A549 (cell line): ENCODE data around the gene IFT88. TPM values are rescaled to one million over a fixed set of nuclear protein-coding genes. Genes with fewer than 3 reads are reported as not detected.

Experiments used
- ATAC-seq, 2 experiments: fragments of 200-7000 bp in 1 of 2; fragments of >200 bp in 1 of 2; cut with Nextera tagmentation in 1 of 2; cut with Tn5 transposase in 1 of 2; 3 replicates each; pipeline versions ENCODE4 v1.8.0 to v1.9.1; 2018 to 2020; ENCODE audit warnings: mild to moderate bottlenecking in 1 of 2, moderate library complexity in 1 of 2
- CTCF ChIA-PET: fragments of 300-600 bp; sonication (Branson Sonifier 250); formaldehyde crosslinking; extraction: SDS; loops from one replicate; lab custom pipeline; 2021; ENCODE audit warnings: antibody characterized with exemption, inconsistent platforms; lab: Yijun Ruan, JAX
- POLR2A ChIA-PET: fragments of 350-600 bp; formaldehyde crosslinking; extraction: SDS; loops from one replicate; lab custom pipeline; 2021; ENCODE audit warnings: antibody characterized with exemption, inconsistent platforms; lab: Yijun Ruan, JAX
- DNase-seq, 2 experiments: peaks; one replicate each; pipeline versions ENCODE4 v3.0.0 to v3.0.0-alpha.2; 2011 to 2016; ENCODE audit warnings: low read depth in 1 of 2, low spot score in 1 of 2
- FAIRE-seq: peaks from 2 replicates; lab custom pipeline; 2011; peaks lifted over from hg19 to GRCh38; lab: Jason Lieb, UNC
- H3K27ac ChIP-seq, 2 experiments: fragments of >200 bp; sonication (Bioruptor Twin); formaldehyde crosslinking; 3 replicates each; pipeline ENCODE4 v1.5.1; 2016 to 2017
- H3K4me1 ChIP-seq: fragments of >200 bp; sonication (Bioruptor Twin); formaldehyde crosslinking; 3 replicates; pipeline ENCODE4 v1.6.1; 2016
- H3K4me2 ChIP-seq: fragments of >200 bp; sonication (Bioruptor Twin); formaldehyde crosslinking; 3 replicates; pipeline ENCODE4 v1.6.1; 2016
- H3K4me3 ChIP-seq: fragments of >200 bp; sonication (Bioruptor Twin); formaldehyde crosslinking; 3 replicates; pipeline ENCODE4 v1.5.1; 2016
- H3K9me3 ChIP-seq: fragments of >200 bp; sonication (Bioruptor Twin); formaldehyde crosslinking; 3 replicates; pipeline ENCODE4 v1.6.1; 2016
- CBX2 ChIP-seq: fragments of 200-600 bp; sonication (generic); IDR thresholded peaks from 2 replicates; pipeline ENCODE4 v1.6.1; 2016; ENCODE audit warnings: low read depth, mild to moderate bottlenecking, borderline replicate concordance
- CEBPB ChIP-seq, 2 experiments: fragments of >200 bp in 1 of 2; sonication (Bioruptor Twin) in 1 of 2; formaldehyde crosslinking in 1 of 2; IDR thresholded peaks; 2 replicates each; pipeline ENCODE4 v1.6.1; 2012 to 2016
- E2F6 ChIP-seq: IDR thresholded peaks from 2 replicates; pipeline ENCODE4 v1.6.1; 2012; ENCODE audit warnings: low read depth, borderline replicate concordance
- EHF ChIP-seq: fragments of 250-450 bp; sonication (Bioruptor Pico); IDR thresholded peaks from 2 replicates; pipeline ENCODE4 v1.5.0; 2020; ENCODE audit warnings: mild to moderate bottlenecking
- EP300 ChIP-seq, 2 experiments: fragments of >200 bp; sonication (Bioruptor Twin); formaldehyde crosslinking; IDR thresholded peaks; 2 replicates in 1 of 2; 3 replicates in 1 of 2; pipeline ENCODE4 v1.6.1; 2016 to 2017
- FOSB ChIP-seq: fragments of 250-450 bp; sonication (Bioruptor Pico); IDR thresholded peaks from 2 replicates; pipeline ENCODE4 v1.5.0; 2020; ENCODE audit warnings: mild to moderate bottlenecking, moderate library complexity
- GATA3 ChIP-seq: IDR thresholded peaks from 2 replicates; pipeline ENCODE4 v1.6.1; 2012; ENCODE audit warnings: borderline replicate concordance
- HDAC2 ChIP-seq: fragments of 200-600 bp; sonication (generic); IDR thresholded peaks from 2 replicates; pipeline ENCODE4 v1.6.1; 2016
- HOXA7 ChIP-seq: fragments of 250-450 bp; sonication (Bioruptor Pico); IDR thresholded peaks from 2 replicates; pipeline ENCODE4 v1.5.0; 2020; ENCODE audit warnings: mild to moderate bottlenecking, moderate library complexity
- HOXB5 ChIP-seq: fragments of 250-450 bp; sonication (Bioruptor Pico); IDR thresholded peaks from 2 replicates; pipeline ENCODE4 v1.5.0; 2020; ENCODE audit warnings: mild to moderate bottlenecking, moderate library complexity
- KDM1A ChIP-seq: fragments of 200-600 bp; sonication (generic); IDR thresholded peaks from 2 replicates; pipeline ENCODE4 v1.6.1; 2016; ENCODE audit warnings: low read depth, mild to moderate bottlenecking
- MYC ChIP-seq: IDR thresholded peaks from 2 replicates; pipeline ENCODE4 v1.6.1; 2012; ENCODE audit warnings: mild to moderate bottlenecking, inconsistent platforms, low read length, improper control_type of control experiment, borderline replicate concordance
- NPAS2 ChIP-seq: fragments of 250-450 bp; sonication (Bioruptor Pico); IDR thresholded peaks from 2 replicates; pipeline ENCODE4 v1.8.0; 2022; ENCODE audit warnings: mild to moderate bottlenecking, moderate library complexity, borderline replicate concordance
- NR3C1 ChIP-seq: fragments of >200 bp; sonication (Bioruptor Twin); formaldehyde crosslinking; IDR thresholded peaks from 3 replicates; pipeline ENCODE4 v1.6.1; 2017
- PBX3 ChIP-seq: IDR thresholded peaks from 2 replicates; pipeline ENCODE4 v1.6.1; 2012
- RAD21 ChIP-seq, 2 experiments: fragments of >200 bp in 1 of 2; sonication (Bioruptor Twin) in 1 of 2; formaldehyde crosslinking in 1 of 2; IDR thresholded peaks in 1 of 2; conservative IDR thresholded peaks in 1 of 2; 2 replicates in 1 of 2; 3 replicates in 1 of 2; pipeline ENCODE4 v1.6.1; 2012 to 2018; ENCODE audit warnings: inconsistent platforms in 1 of 2
- RARB ChIP-seq: fragments of 250-450 bp; sonication (Bioruptor Pico); IDR thresholded peaks from 2 replicates; pipeline ENCODE4 v1.8.0; 2021; ENCODE audit warnings: mild to moderate bottlenecking, moderate library complexity
- SMC3 ChIP-seq: fragments of >200 bp; sonication (Bioruptor Twin); formaldehyde crosslinking; IDR thresholded peaks from 3 replicates; pipeline ENCODE4 v1.6.1; 2018; ENCODE audit warnings: inconsistent platforms
- TFCP2L1 ChIP-seq: fragments of 250-450 bp; sonication (Bioruptor Pico); IDR thresholded peaks from 2 replicates; pipeline ENCODE4 v1.5.0; 2021; ENCODE audit warnings: mild to moderate bottlenecking
- ZSCAN20 ChIP-seq: fragments of 250-450 bp; sonication (Bioruptor Pico); IDR thresholded peaks from 2 replicates; pipeline ENCODE4 v1.8.0; 2022; ENCODE audit warnings: mild to moderate bottlenecking, moderate library complexity
- WGBS: methylation state at CpG from one replicate; pipeline ENCODE4 v1.1.6; 2017; ENCODE audit errors: missing lambda C conversion rate; 5-methylcytosine and 5-hydroxymethylcytosine counted together
- polyA plus RNA-seq, 4 experiments: library from polyadenylated mRNA; depleted of rRNA in 3 of 4; stranded (reverse); fragments of >200 nt; fragmentation: RNase III in 1 of 4; extraction: RNeasy Plus Mini Kit Qiagen cat#74134 plus additional on column Dnase treatment in 1 of 4; gene quantifications; 2 replicates in 3 of 4; 3 replicates in 1 of 4; pipeline ENCODE4 v1.2.3, GENCODE V29; 2011 to 2017
- TF ChIP-seq, protein P1 (sequence below): fragments of >200 bp; sonication (Bioruptor Twin); formaldehyde crosslinking; IDR thresholded peaks from 3 replicates; pipeline ENCODE4 v1.5.1; 2016
- TF ChIP-seq, protein P2 (sequence below): fragments of 250-450 bp; sonication (Bioruptor Pico); IDR thresholded peaks from 2 replicates; pipeline ENCODE4 v1.5.0; 2020; ENCODE audit warnings: low read depth, mild to moderate bottlenecking, moderate library complexity
- TF ChIP-seq, protein P3 (sequence below): IDR thresholded peaks from 2 replicates; pipeline ENCODE4 v1.6.1; 2012
- TF ChIP-seq, protein P4 (sequence below): fragments of 250-450 bp; sonication (Bioruptor Pico); IDR thresholded peaks from 2 replicates; pipeline ENCODE4 v1.5.0; 2021; ENCODE audit warnings: mild to moderate bottlenecking, moderate library complexity, borderline replicate concordance

The IFT88 gene
- polyA plus RNA-seq, 2 of the 4 experiments (the other 2 are of a cell fraction), result 13.2 to 19.1 TPM

- TF ChIP-seq CBX2 (no peak), E2F6 (no peak), FOSB (CRISPR knock-in tag) (no peak)
These were observed 40.1 kb downstream of the IFT88 start (continued) for GRCh38 chr13:20607015-20607414.

DNA sequence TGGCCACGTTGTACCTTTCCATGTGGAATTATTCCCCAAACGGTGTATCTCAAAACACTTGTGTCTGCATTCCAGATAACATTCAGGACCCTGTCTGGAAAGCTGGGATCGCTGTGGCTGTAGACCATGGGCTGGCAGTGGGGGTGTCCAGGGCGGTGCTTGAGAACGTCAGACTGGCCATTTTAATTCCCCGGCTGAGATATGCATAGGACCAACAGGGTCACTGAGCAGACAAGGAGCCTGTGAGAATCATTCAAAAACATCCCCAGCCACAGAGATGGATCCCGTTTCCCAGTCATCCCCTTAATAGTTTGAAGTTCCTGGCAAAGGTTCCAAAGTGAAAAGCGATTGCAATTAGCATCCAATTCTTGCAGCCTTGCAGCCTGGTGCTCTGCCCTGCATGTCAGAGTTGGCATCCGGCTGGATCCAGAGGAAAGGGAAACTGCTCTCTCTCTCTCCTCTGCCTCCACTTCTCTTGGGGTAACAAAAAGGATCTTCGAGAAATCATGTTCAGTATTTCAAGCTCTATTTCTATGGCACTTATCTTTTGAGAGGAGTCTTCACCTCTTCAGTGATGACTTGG, 41.6 kb downstream of the IFT88 start:
- no peak for TF ChIP-seq HDAC2
- no peak for TF ChIP-seq RARB (CRISPR knock-in tag)
- no peak for TF ChIP-seq CEBPB (IDR thresholded peaks at IDR 0.05)
- TF ChIP-seq NR3C1, result no peak
- no peak for TF ChIP-seq GATA3
- no peak for TF ChIP-seq ZSCAN20 (CRISPR knock-in tag)
- no peak for TF ChIP-seq HOXB5 (CRISPR knock-in tag)
- TF ChIP-seq, protein P1, sequence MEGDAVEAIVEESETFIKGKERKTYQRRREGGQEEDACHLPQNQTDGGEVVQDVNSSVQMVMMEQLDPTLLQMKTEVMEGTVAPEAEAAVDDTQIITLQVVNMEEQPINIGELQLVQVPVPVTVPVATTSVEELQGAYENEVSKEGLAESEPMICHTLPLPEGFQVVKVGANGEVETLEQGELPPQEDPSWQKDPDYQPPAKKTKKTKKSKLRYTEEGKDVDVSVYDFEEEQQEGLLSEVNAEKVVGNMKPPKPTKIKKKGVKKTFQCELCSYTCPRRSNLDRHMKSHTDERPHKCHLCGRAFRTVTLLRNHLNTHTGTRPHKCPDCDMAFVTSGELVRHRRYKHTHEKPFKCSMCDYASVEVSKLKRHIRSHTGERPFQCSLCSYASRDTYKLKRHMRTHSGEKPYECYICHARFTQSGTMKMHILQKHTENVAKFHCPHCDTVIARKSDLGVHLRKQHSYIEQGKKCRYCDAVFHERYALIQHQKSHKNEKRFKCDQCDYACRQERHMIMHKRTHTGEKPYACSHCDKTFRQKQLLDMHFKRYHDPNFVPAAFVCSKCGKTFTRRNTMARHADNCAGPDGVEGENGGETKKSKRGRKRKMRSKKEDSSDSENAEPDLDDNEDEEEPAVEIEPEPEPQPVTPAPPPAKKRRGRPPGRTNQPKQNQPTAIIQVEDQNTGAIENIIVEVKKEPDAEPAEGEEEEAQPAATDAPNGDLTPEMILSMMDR, result no peak
- no peak for TF ChIP-seq NPAS2 (CRISPR knock-in tag)
- TF ChIP-seq EP300 (IDR thresholded peaks at IDR 0.05), result no peak
- TF ChIP-seq KDM1A, result no peak
- TF ChIP-seq, protein P2, sequence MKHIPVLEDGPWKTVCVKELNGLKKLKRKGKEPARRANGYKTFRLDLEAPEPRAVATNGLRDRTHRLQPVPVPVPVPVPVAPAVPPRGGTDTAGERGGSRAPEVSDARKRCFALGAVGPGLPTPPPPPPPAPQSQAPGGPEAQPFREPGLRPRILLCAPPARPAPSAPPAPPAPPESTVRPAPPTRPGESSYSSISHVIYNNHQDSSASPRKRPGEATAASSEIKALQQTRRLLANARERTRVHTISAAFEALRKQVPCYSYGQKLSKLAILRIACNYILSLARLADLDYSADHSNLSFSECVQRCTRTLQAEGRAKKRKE, result no peak
- H3K4me2 ChIP-seq, result no peak overlapping the region
- 94% methylated on average over 7 of the region's 10 CpGs for WGBS

DNA sequence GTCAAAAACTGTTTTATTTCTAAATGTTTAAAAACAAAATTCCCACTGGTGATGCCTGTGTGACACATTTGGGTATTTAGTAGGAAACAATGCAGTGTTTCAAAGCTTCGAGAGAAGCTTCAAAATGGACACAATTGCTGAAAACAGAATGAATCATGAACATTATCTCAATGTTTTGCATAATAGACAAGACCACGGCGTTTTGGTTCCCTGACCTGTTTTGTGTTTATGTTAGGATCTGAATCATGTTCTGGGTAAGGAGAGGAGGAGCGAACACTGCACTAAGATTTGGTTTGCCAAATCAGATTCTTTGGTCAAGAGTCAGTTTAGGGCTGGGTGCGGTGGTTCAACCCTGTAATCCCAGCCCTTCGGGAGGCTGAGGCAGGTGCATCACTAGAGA, 42.2 kb downstream of the IFT88 start:
- ChIA-PET POLR2A (no interaction called here), CTCF (no interaction called here)
- ATAC-seq (no peak), DNase-seq (no peak), FAIRE-seq (no peak)
- H3K4me1 ChIP-seq, result no peaks in the 10 kb centered on the region
- WGBS, result 84% methylated on average over 5 of the region's 6 CpGs
- no peak overlapping the region for H3K4me3 ChIP-seq
- no peak overlapping the region for H3K27ac ChIP-seq
- H3K4me2 ChIP-seq, result no peak overlapping the region
- no peak for TF ChIP-seq EHF (CRISPR knock-in tag)
- no peak for TF ChIP-seq HOXA7 (CRISPR knock-in tag)
- TF ChIP-seq SMC3, result no peak
- TF ChIP-seq, protein P3, sequence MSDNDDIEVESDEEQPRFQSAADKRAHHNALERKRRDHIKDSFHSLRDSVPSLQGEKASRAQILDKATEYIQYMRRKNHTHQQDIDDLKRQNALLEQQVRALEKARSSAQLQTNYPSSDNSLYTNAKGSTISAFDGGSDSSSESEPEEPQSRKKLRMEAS, result no peak
- TF ChIP-seq PBX3, result no peak
- TF ChIP-seq MYC, result no peak
- TF ChIP-seq, protein P4, sequence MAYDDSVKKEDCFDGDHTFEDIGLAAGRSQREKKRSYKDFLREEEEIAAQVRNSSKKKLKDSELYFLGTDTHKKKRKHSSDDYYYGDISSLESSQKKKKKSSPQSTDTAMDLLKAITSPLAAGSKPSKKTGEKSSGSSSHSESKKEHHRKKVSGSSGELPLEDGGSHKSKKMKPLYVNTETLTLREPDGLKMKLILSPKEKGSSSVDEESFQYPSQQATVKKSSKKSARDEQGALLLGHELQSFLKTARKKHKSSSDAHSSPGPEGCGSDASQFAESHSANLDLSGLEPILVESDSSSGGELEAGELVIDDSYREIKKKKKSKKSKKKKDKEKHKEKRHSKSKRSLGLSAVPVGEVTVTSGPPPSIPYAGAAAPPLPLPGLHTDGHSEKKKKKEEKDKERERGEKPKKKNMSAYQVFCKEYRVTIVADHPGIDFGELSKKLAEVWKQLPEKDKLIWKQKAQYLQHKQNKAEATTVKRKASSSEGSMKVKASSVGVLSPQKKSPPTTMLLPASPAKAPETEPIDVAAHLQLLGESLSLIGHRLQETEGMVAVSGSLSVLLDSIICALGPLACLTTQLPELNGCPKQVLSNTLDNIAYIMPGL (CRISPR knock-in tag), result no peak
- no peak for TF ChIP-seq TFCP2L1 (CRISPR knock-in tag)
- TF ChIP-seq RAD21 (conservative IDR thresholded peaks at IDR 0.05 in 1 of 2, IDR thresholded peaks at IDR 0.05 in 1 of 2), result no peak
- no peak for TF ChIP-seq HDAC2
- H3K9me3 ChIP-seq, result no peaks in the 10 kb centered on the region

More for the DNA sequence above, 41.6 kb downstream of the IFT88 start:
- H3K9me3 ChIP-seq, result no peaks in the 10 kb centered on the region
- H3K4me3 ChIP-seq, result no peak overlapping the region
- H3K4me1 ChIP-seq, result no peaks in the 10 kb centered on the region
- FAIRE-seq (no peak), ATAC-seq (no peak), DNase-seq (no peak)
- CTCF ChIA-PET, result no interaction called here
- POLR2A ChIA-PET, result no interaction called here
- no peak overlapping the region for H3K27ac ChIP-seq
